ENCODE data around the gene CRYBA1.
A peak's percentile ranks its signal among the peaks of the same experiment; 100 is the strongest.

The CRYBA1 gene

DNA sequence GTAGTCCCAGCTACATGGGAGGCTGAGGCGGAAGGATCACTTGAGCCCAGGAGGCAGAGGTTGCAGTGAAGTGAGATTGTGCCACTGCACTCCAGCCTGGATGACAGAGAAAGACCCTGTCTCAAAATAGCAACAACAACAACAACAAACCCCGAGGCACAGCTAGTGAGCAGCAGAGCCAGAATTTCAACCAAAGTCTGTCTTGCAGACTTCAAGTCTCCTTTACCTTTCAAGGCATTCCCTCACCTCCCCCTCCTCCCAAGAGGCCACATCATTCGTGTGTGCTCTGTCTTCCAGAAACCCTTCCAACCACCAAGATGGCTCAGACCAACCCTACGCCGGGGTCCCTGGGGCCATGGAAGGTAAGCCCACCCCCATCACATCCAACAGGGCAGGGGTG lies 2.2 kb downstream of the CRYBA1 start:
- TF ChIP-seq, protein P1, sequence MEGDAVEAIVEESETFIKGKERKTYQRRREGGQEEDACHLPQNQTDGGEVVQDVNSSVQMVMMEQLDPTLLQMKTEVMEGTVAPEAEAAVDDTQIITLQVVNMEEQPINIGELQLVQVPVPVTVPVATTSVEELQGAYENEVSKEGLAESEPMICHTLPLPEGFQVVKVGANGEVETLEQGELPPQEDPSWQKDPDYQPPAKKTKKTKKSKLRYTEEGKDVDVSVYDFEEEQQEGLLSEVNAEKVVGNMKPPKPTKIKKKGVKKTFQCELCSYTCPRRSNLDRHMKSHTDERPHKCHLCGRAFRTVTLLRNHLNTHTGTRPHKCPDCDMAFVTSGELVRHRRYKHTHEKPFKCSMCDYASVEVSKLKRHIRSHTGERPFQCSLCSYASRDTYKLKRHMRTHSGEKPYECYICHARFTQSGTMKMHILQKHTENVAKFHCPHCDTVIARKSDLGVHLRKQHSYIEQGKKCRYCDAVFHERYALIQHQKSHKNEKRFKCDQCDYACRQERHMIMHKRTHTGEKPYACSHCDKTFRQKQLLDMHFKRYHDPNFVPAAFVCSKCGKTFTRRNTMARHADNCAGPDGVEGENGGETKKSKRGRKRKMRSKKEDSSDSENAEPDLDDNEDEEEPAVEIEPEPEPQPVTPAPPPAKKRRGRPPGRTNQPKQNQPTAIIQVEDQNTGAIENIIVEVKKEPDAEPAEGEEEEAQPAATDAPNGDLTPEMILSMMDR (IDR thresholded peaks at IDR 0.05; ENCODE audit: low read depth, low read length), result no peak

DNA sequence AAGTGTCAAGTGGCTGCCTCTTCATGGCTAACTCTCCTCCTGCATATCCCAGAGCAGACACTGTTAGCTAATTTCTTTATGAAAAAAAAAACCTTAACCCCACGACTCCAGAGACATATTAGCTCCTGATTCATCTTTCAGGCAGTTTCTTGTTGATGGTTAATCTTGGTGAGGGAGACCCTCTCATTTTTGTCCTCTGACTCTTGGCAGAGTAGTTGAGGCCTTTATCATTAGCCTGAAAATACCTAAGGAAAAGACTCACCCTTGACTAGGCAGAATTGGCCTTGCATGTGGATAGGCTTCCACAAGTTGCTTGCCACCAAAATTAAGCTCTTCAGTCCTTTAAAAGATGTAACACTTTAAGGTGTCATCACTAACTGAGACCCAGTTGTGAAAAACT lies 4.0 kb downstream of the CRYBA1 start:
- TF ChIP-seq, protein P1 (IDR thresholded peaks at IDR 0.05; ENCODE audit: low read depth, low read length), result no peak

More for the DNA sequence above, 2.2 kb downstream of the CRYBA1 start:
- H3K4me3 ChIP-seq (ENCODE audit: low read depth, low read length), result no peak overlapping the region

DNA sequence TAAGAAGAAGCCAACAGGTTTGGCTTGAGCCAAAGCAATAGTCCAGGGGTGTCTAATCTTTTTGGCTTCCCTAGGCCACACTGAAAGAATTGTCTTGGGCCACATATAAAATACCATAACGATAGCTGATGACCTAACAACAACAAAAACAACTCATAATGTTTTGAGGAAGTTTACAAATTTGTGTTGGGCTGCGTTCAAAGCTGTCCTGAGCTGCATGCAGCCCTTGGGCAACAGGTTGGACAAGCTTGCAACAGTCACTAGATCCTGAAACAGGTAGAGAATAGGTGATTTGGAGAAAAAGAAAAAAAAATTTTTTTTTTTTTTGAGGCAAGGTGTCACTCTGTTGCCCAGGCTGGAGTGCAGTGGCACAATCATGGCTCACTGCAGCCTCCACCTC lies 4.5 kb downstream of the CRYBA1 start:
- H3K4me3 ChIP-seq (ENCODE audit: low read depth, low read length), result no peak overlapping the region
- TF ChIP-seq, protein P1 (IDR thresholded peaks at IDR 0.05; ENCODE audit: low read depth, low read length), result no peak

More for the DNA sequence above, 4.0 kb downstream of the CRYBA1 start:
- no peak overlapping the region for H3K4me3 ChIP-seq (ENCODE audit: low read depth, low read length)

DNA sequence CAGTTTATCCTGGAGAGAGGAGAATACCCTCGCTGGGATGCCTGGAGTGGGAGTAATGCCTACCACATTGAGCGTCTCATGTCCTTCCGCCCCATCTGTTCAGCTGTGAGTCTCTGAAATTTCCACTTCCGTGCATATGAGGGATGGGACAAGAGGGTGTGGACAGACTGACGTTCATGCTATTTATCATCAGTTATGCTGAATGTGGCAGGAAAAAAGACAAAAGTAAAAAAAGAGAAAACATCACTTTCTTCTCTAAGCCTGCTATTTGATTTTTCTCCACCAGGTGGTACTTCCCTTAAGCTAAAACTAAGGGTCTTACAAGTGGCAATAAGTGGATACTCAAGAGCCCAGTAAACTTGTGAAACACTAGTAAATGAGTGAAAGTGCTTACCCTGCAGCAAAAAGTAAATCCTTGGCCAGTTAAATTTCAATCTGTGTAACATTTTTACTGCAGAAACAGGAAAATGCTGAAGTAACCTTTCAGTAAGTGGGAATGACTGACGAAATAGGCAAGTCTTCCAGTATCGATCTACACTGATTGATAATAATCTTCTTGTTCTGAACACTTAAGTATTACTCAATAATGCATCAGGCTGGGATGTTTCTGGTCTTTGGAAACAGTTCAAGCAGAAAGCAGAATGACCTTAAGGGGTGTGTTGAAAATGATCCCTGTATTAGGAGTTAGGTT lies 5.6 kb downstream of the CRYBA1 start:
- no peak overlapping the region for H3K4me3 ChIP-seq (ENCODE audit: low read depth, low read length)
- TF ChIP-seq, protein P1 (IDR thresholded peaks at IDR 0.05; ENCODE audit: low read depth, low read length), result peak; percentile 42; the same call in 1 of the 2 replicates

DNA sequence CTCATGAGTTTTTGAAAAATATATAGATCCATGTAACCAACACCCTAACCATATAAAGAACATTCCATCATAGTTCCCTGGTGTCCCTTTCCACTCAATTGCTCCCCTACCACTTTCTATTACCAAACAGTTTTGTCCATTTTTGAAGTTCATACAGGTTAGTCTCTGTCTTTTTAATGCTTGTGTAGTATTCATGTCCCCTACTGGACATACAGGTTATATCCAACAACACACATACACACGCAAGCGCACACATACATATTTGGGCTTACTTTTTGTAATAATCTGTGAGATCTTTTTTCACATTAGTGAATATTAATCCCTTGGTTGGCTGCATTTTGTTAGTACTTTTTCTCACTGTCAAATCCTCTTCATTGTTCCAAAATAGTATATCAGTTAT lies 6.4 kb downstream of the CRYBA1 start:
- H3K4me3 ChIP-seq (ENCODE audit: low read depth, low read length), result no peak overlapping the region
- TF ChIP-seq, protein P1 (IDR thresholded peaks at IDR 0.05; ENCODE audit: low read depth, low read length), result no peak

DNA sequence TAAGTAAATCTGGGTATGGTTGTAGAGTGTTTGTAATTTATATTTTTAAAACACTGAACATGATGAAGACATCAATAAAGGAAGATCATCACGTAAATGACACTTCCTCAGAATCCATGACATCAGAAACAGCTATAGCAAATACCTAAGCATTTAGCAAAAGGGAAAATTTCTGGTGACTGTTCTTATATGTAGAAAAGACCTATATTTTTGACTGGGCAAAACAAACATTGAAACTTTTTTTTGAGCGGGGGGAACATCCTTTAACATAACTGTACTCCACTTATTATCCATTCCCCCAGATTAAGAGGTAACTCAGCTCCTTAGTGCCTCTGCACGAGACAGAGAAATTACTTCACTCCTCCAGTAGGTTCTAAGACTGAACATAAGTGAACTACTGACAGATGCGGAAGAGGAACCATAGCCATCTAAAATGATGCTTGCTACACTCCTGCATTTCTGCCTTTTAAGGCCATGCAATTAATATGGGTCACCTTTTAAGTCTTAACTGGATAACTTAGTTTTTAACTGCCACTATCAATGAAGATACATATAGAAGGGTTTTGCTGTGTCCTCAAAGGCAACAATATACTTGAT lies 9.4 kb downstream of the CRYBA1 start:
- TF ChIP-seq, protein P1 (IDR thresholded peaks at IDR 0.05; ENCODE audit: low read depth, low read length), result no peak
- no peak overlapping the region for H3K4me3 ChIP-seq (ENCODE audit: low read depth, low read length)

DNA sequence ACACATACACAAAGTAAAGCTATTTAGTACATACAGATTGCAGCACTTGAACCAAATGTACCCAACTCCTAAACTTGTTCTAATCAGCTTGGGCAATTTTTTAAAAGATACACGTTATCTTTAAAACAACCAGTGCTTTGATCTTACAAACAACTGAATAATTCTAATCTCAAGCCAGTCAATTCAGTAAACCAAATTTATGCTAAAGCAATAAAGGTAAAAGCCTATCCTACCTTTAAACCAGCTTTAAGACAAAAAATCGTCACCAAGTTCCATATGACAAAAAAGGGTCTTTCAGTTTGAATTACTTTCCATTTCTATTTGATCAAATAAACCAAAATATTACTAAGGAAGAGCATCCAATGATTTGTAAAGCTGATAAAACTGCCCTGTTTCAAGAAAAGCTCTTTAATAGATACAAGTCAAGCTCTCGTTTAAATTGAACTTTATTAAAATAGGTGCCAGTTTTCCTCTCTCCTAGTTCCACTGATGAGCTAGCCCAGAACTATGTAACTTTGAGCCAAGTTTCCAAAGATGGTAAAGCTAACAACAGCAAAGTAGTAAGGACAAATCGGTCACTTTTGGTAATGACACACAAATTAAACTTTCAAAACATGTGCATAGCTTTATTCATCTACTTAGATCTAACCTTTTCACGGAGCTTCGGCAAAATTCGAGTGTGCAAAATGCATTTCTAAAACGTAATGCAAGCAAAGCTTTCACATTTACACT lies 10.2 kb downstream of the CRYBA1 start:
- H3K4me3 ChIP-seq (ENCODE audit: low read depth, low read length), result peak overlapping the region; percentile 15

More for the DNA sequence above, 10.2 kb downstream of the CRYBA1 start:
- TF ChIP-seq, protein P1 (IDR thresholded peaks at IDR 0.05; ENCODE audit: low read depth, low read length), result no peak
